ENCODE data around the gene ALKBH2. TPM values are rescaled to one million over a fixed set of nuclear protein-coding genes. Genes with fewer than 3 reads are reported as not detected.

Gene ALKBH2
- total RNA-seq, 3 donors from 2014 or later (not counting 1 experiment from before 2014, with no cell fraction given), result 10.9 to 12.6 (median 11.9) TPM

- Mint-ChIP-seq H3K4me3 (no peak overlapping the region), H3K9me3 (no peaks in the 10 kb centered on the region), H3K36me3 (no peaks in the 10 kb centered on the region), H3K4me1 (peaks cover 6 to 10% of the 10 kb centered on the region in 2 donors), H3K27me3 (ENCODE audit: low read depth in 2 of 2) (peaks cover 0 to 4% of the 10 kb centered on the region in 2 donors), H3K27ac (no peak overlapping the region)
- Histone ChIP-seq H3K4me1 (ENCODE audit: control insufficient read depth, insufficient read depth, low read length) (no peaks in the 10 kb centered on the region), H3K27me3 (ENCODE audit: control insufficient read depth, insufficient read depth, low read length) (no peaks in the 10 kb centered on the region), H3K27ac (ENCODE audit: low read length) (no peak overlapping the region), H3K9me3 (ENCODE audit: control insufficient read depth, insufficient read depth, low read length) (no peaks in the 10 kb centered on the region), H3K4me3 (ENCODE audit: low read length) (no peak overlapping the region), H3K36me3 (ENCODE audit: control insufficient read depth, insufficient read depth, low read length) (no peaks in the 10 kb centered on the region)
- 95% methylated on average over 3 of the region's 3 CpGs for WGBS (ENCODE audit: insufficient coverage)
- TF ChIP-seq CTCF (IDR thresholded peaks at IDR 0.05), result no peak
- ATAC-seq (no peak), DNase-seq (no peak)
- intact Hi-C loops (cut with micrococcal nuclease), result no loop called here
Observed at GRCh38 chr12:109126784-109127183, 33.5 kb upstream of the ALKBH2 start.

- 69% methylated on average over 7 of the region's 7 CpGs for WGBS (ENCODE audit: insufficient coverage)
Observed at GRCh38 chr12:109125791-109126190, 32.5 kb upstream of the ALKBH2 start.

GRCh38 chr12:109124878-109125648 lies 31.8 kb upstream of the ALKBH2 start:
- H3K27ac Mint-ChIP-seq, result no peak overlapping the region
- DNase-seq, result no peak
- no peaks in the 10 kb centered on the region for H3K27me3 ChIP-seq (ENCODE audit: control insufficient read depth, insufficient read depth, low read length)
- no peak for TF ChIP-seq CTCF (IDR thresholded peaks at IDR 0.05)
- no peaks in the 10 kb centered on the region for H3K36me3 ChIP-seq (ENCODE audit: control insufficient read depth, insufficient read depth, low read length)
- intact Hi-C loops (cut with micrococcal nuclease), result no loop called here
- H3K36me3 Mint-ChIP-seq, result no peaks in the 10 kb centered on the region
- no peak overlapping the region for H3K4me3 ChIP-seq (ENCODE audit: low read length)
- H3K4me1 Mint-ChIP-seq, result peaks cover 6 to 10% of the 10 kb centered on the region in 2 donors
- H3K27me3 Mint-ChIP-seq (ENCODE audit: low read depth in 2 of 2), result no peaks in the 10 kb centered on the region
- 86% methylated on average over 12 of the region's 12 CpGs for WGBS (ENCODE audit: insufficient coverage)
- H3K27ac ChIP-seq (ENCODE audit: low read length), result no peak overlapping the region
- H3K9me3 Mint-ChIP-seq, result no peaks in the 10 kb centered on the region
- no peaks in the 10 kb centered on the region for H3K9me3 ChIP-seq (ENCODE audit: control insufficient read depth, insufficient read depth, low read length)
- no peak overlapping the region for H3K4me3 Mint-ChIP-seq
- ATAC-seq, result no peak
- H3K4me1 ChIP-seq (ENCODE audit: control insufficient read depth, insufficient read depth, low read length), result no peaks in the 10 kb centered on the region

More at GRCh38 chr12:109125791-109126190, 32.5 kb upstream of the ALKBH2 start:
- no peak overlapping the region for H3K27ac Mint-ChIP-seq
- Histone ChIP-seq H3K4me1 (ENCODE audit: control insufficient read depth, insufficient read depth, low read length) (no peaks in the 10 kb centered on the region), H3K27ac (ENCODE audit: low read length) (no peak overlapping the region), H3K27me3 (ENCODE audit: control insufficient read depth, insufficient read depth, low read length) (no peaks in the 10 kb centered on the region), H3K4me3 (ENCODE audit: low read length) (no peak overlapping the region), H3K9me3 (ENCODE audit: control insufficient read depth, insufficient read depth, low read length) (no peaks in the 10 kb centered on the region), H3K36me3 (ENCODE audit: control insufficient read depth, insufficient read depth, low read length) (no peaks in the 10 kb centered on the region)
- peaks cover 6 to 10% of the 10 kb centered on the region in 2 donors for H3K4me1 Mint-ChIP-seq
- no peak for TF ChIP-seq CTCF (IDR thresholded peaks at IDR 0.05)
- no peaks in the 10 kb centered on the region for H3K36me3 Mint-ChIP-seq
- H3K4me3 Mint-ChIP-seq, result no peak overlapping the region
- intact Hi-C loops (cut with micrococcal nuclease), result no loop called here
- no peak for DNase-seq
- peaks cover 0 to 4% of the 10 kb centered on the region in 2 donors for H3K27me3 Mint-ChIP-seq (ENCODE audit: low read depth in 2 of 2)
- H3K9me3 Mint-ChIP-seq, result no peaks in the 10 kb centered on the region
- no peak for ATAC-seq

Data from natural killer cell (primary cell).